Measurements from ENCODE around the gene SIAE.
"Not testable (repeated sequence)": the region's sequence is repeated elsewhere in the genome, so short reads cannot be mapped to it uniquely, and the experiment has no call there.

SIAE gene

GRCh38 chr11:124622531-124623451 lies 50.7 kb downstream of the SIAE start, which contains the start of gene TBRG1:
TBRG1 (plus strand) TSS chr11:124622864; CDS start chr11:124623084, 220 bp downstream.
- peak; percentile 84 for DNase-seq

GRCh38 chr11:124618863-124619262 lies 54.7 kb downstream of the SIAE start:
- DNase-seq: no peak

DNA sequence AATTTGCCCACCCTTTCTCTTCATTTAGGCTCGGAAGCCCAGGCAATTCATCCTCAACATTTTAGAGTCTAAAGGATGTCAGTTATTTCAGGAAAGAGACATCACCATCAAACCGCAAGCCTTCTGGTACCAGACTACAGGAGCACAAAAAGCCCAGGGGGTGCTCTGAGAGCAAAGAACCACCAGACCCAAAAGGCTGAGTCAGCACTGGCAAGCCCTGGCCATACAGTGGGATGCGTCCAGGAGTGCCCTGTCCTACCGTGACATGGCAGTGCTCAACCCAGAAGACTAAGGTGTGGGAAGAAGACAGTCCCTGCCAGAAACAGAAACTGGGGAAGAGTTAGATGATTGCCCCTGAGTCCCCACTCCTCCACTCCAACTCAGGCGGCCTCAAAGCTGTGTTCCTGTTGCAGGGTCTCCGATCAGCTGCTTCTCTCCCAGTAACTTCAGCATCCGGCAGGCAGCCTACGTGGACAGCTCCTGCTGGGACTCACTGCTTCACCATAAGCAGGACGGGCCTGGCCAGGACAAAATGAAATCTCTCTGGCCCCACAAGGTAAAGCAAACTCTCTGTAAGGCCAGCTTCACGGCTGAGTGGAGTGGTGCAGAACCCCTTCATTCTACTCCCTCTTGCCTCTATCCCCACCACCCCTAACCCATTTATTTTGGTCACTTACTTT lies 60.8 kb downstream of the SIAE start:
- DNase-seq: no peak

DNA sequence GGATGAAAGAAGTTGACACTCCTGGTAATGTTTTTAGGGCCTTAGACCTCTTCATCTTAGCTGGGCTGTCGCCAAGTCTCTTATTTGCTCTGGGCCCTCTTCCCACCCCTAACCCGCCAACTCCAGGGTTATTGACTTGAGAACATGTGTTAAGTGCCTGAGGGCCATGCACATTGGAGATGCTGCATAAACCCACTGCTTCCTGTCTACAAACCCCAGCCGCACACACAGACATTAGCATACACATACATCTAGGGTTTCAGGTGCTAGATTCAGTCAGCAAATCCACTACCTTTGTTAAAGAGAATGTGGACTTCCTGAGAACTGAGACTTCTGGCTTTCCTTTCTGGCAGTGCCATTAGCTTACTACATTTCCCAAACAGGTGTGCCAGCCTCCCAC lies 61.5 kb downstream of the SIAE start:
- DNase-seq: no peak

- no peak for DNase-seq
These were observed 62.5 kb downstream of the SIAE start, which contains the start of gene PANX3 for GRCh38 chr11:124611064-124611463. PANX3 (plus strand) TSS chr11:124611428; CDS start chr11:124611557, 129 bp downstream.

DNA sequence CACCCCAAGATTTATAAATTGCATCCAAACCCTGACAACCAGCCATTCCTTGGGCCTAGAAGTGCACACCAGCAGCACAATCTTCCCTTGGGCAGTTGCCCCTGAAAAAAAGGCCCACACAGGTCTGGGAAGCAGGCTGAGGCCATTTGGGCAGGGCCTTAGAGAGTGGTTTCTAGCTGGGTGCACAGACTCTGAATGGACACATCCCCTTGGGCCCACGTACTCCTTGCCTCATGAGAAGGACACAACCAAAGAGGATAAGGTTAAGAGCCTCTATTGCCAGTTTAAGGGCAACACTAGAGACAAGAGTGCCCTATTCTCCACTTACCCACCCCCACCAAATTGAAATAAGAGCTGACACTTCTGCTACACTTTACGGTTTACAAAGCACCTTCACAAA lies 63.2 kb downstream of the SIAE start:
- no peak for DNase-seq

GRCh38 chr11:124608147-124608546 lies 65.4 kb downstream of the SIAE start:
- DNase-seq: no peak

- no peak for DNase-seq
These were observed 67.8 kb downstream of the SIAE start for GRCh38 chr11:124605719-124606118.

DNA sequence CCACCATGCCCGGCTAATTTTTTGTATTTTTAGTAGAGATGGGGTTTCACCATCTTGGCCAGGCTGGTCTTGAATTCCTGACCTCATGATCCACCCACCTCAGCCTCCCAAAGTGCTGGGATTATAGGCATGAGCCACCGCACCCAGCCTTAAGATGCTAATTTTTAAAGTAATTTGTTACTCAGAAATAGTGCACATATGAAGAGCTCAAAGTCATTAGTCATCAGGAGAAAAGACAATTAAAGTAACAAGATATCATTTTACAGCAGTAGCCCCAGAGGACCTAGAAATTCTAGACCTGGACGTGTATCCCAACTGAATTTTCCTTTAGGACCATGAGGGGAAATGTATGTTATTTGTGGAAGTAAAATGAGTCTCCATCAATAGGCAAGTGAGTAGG lies 70.8 kb downstream of the SIAE start:
- not testable (repeated sequence) for DNase-seq

- no peak for DNase-seq
These were observed 71.3 kb downstream of the SIAE start for GRCh38 chr11:124602193-124602592.

GRCh38 chr11:124600621-124601320 lies 72.8 kb downstream of the SIAE start:
- no peak for DNase-seq

- no peak for DNase-seq
These were observed 75.9 kb downstream of the SIAE start for GRCh38 chr11:124597626-124598025.

GRCh38 chr11:124595302-124595701 lies 78.2 kb downstream of the SIAE start:
- no peak for DNase-seq

DNA sequence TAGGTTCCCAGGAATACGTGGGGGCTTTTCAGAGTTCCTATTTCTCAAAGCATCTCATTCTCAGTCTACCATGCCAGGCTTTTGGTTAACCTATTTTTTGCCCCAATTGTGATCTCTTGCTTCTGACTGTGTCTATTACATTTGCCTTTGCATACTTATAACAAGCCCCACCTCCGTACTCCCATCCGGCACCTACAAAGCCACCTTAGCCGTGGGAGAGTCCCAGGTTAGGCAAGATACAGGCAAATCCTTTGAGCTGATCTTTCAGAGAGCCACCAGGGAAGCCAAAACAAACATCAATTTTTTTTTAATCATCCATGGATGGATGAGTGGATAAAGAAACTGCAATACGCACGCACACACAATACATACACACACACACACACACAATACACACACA lies 80.9 kb downstream of the SIAE start:
- DNase-seq: no peak

DNA sequence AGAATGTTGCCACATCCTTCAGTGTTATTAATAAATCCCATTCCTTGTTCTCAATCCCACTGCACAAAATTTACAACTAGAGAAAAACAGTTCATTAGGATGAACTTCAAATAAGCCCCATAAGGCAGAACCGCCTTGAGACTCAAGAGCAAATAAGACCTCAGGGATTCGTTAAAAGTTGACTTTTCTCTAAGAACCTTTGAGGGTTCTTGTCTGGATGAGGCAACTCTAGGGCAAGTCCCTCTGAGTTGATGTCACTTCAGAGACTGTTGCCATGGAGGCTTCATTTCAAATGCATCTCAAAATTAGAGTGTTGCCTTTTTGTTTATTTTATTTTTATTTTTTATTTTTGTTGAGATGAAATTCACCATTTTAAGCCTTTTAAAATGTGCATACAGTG lies 82.1 kb downstream of the SIAE start:
- DNase-seq: no peak

GRCh38 chr11:124586238-124586860 lies 87.2 kb downstream of the SIAE start:
- DNase-seq: peak; percentile 22

- no peak for DNase-seq
These were observed 88.7 kb downstream of the SIAE start for GRCh38 chr11:124584681-124585372.

- DNase-seq: no peak
These were observed 89.8 kb downstream of the SIAE start for GRCh38 chr11:124583781-124584180.
